Renal cortical epithelial cell (primary cell): ENCODE results near the gene FHDC1. TPM values are rescaled to one million over a fixed set of nuclear protein-coding genes. Genes with fewer than 3 reads are reported as not detected.

Experiments used
- total RNA-seq: library from RNA; depleted of rRNA; stranded (reverse); fragments of >200 nt; gene quantifications from 2 replicates; pipeline ENCODE4 v1.2.3, GENCODE V29; 2014

FHDC1 gene
- total RNA-seq, 1 donor from 2014 or later, result 5.5 TPM

Other genes starting within 250 kb of the FHDC1 start
- 0.87 and 1.7 TPM in 2 replicates for gene TIGD4, start 156.6 kb upstream of the FHDC1 start, total RNA-seq
- gene ARFIP1, start 156.4 kb upstream of the FHDC1 start, total RNA-seq, result 51.9 and 67.7 TPM in 2 replicates